HG03280 (cell line): ENCODE measurements around the gene NPC2.
"Not testable (repeated sequence)": the region's sequence is repeated elsewhere in the genome, so short reads cannot be mapped to it uniquely, and the experiment has no call there.

Experiments used
- ATAC-seq: cut with Tn5 transposase; IDR thresholded peaks from one replicate; pipeline ENCODE4 v1.9.1; 2021; ENCODE audit warnings: mild to moderate bottlenecking, moderate library complexity; ENCODE audit not compliant: unreplicated experiment

Gene NPC2

GRCh38 chr14:74474376-74474775 lies 18.7 kb downstream of the NPC2 start:
- no peak for ATAC-seq

GRCh38 chr14:74472601-74473000 lies 20.5 kb downstream of the NPC2 start:
- no peak for ATAC-seq

- ATAC-seq = no peak
These were observed 23.3 kb downstream of the NPC2 start for GRCh38 chr14:74469548-74470518.

GRCh38 chr14:74468513-74468912 lies 24.6 kb downstream of the NPC2 start:
- ATAC-seq = no peak

DNA sequence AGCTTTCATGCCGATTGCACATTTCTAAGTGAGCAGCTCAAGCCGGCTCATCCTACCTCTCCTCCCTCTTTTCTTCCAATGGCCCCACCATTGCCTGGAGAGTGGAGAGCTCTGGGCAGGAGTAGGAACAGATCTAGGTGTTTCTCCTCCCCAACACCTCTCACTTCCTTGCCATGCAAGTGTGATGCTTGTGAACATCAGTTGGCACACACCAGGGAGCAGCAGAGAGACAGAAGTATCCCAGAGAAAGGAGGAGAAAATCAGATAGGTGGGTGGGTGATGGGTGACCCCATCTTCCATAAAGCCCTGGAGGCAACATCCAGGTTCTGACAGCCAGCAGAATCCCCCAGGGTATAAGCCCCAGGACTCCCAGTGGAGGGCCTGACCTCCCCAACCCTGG lies 27.8 kb downstream of the NPC2 start:
- no peak for ATAC-seq

- no peak for ATAC-seq
These were observed 28.3 kb downstream of the NPC2 start for GRCh38 chr14:74464785-74465184.

DNA sequence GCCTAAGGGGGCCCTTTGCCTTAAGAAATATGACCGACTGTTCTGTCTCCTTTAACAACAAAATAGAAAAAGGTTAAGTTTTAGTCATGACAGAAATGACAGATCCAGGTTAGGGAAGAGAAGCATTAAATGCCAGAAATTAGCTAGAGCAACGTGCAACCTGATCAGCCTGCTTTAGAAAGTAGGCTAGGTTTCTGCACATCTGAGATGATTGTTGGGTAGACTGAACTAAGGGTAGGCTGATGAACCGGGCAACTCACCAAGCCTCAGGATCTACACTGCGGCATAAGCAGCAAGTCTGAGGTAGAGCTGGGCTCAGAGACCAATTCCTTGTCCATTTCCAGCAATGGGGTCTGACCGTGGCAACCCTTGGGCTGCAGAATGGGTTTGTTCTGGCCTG lies 29.4 kb downstream of the NPC2 start:
- ATAC-seq = no peak

GRCh38 chr14:74462993-74463392 lies 30.1 kb downstream of the NPC2 start:
- no peak for ATAC-seq

- no peak for ATAC-seq
These were observed 33.1 kb downstream of the NPC2 start for GRCh38 chr14:74459976-74460375.

DNA sequence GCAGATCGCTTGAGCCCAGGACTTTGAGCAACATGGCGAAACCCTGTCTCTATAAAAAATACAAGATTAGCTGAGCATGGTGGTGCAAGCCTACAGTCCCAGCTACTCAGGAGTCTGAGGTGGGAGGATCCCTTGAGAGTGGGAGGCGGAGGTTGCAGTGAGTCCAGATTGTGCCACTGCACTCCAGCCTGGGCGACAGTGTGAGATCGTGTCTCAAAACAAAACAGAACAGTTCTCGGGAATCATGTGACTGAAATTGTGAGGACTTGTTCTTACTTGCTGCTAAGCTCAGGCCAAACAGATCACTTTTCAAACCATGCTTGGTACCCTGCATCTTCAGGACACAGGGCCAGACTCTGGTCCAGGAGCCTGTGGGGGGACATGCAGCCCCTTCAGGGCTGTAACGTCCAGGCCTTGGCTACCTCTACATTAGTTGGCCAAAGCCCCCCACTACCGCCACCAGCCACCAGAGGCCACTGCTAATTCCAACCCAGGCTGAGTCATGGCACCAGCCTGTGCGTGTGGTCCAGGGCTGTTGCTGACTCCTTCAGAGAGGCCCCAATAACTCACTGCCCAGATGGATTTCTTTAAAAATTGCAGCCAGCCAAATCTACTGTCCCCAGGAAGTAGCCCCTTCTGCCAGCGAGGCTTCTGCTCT lies 33.7 kb downstream of the NPC2 start:
- peak; percentile 60 for ATAC-seq

GRCh38 chr14:74457565-74457895 lies 35.6 kb downstream of the NPC2 start:
- no peak for ATAC-seq

- ATAC-seq = no peak
These were observed 36.2 kb downstream of the NPC2 start for GRCh38 chr14:74456684-74457564.

GRCh38 chr14:74454397-74454796 lies 38.7 kb downstream of the NPC2 start:
- ATAC-seq = not testable (repeated sequence)

- ATAC-seq = no peak
These were observed 48.2 kb downstream of the NPC2 start for GRCh38 chr14:74444866-74445265.

GRCh38 chr14:74442757-74443156 lies 50.3 kb downstream of the NPC2 start:
- ATAC-seq = no peak

DNA sequence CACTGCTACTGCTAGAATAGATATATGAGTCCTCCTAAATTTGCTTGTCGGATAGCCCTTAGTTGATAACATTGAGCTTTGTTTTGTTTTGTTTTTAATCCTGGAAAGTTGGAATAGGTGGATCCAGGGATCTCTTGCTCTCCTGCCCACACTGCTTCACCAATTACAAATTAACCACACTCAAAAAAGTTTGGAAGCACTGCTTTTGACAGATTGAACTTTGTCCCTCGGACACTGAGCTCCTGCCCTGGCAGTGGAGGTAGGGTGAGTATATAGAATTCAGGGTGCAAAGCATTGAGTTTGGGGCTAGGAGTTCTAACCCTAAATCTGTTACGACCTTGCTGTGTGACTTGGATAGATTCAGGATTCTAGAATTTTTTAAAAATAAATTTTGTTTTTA lies 52.0 kb downstream of the NPC2 start:
- ATAC-seq = no peak

GRCh38 chr14:74438351-74438915 lies 54.7 kb downstream of the NPC2 start:
- ATAC-seq = no peak

GRCh38 chr14:74437496-74438053 lies 55.5 kb downstream of the NPC2 start:
- no peak for ATAC-seq

DNA sequence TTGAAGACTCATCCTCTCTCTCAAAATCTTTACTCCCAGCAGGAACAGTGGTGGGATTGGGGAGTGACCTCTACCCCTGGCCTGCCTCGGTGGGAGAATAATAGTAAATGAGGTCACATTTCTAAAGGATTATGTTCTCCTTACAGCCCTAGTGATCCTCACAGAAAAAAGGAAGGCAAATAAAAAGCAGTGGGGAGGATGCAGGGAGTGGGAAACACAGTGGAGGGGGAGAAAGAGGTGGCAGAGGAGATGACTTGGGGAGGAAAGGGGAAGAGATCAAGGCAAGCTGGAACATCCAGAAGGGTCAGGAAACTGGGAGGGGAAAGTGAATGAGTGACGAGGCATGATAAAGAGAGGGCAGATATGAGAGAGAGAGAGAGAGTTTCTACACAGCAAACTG lies 58.8 kb downstream of the NPC2 start:
- no peak for ATAC-seq

- ATAC-seq = no peak
These were observed 63.1 kb downstream of the NPC2 start for GRCh38 chr14:74429991-74430390.
